NOMO-1 treated with dmso at 0.1 percent for 144 hours (cell line): ENCODE results near the gene CTNND1.
"Not testable (repeated sequence)": the region's sequence is repeated elsewhere in the genome, so short reads cannot be mapped to it uniquely, and the experiment has no call there.

ENCODE experiments used
- DNase-seq: peaks from one replicate; lab custom pipeline; 2025; ENCODE audit not compliant: unreplicated experiment; lab: John Stamatoyannopoulos, UW

CTNND1 gene, protein sequence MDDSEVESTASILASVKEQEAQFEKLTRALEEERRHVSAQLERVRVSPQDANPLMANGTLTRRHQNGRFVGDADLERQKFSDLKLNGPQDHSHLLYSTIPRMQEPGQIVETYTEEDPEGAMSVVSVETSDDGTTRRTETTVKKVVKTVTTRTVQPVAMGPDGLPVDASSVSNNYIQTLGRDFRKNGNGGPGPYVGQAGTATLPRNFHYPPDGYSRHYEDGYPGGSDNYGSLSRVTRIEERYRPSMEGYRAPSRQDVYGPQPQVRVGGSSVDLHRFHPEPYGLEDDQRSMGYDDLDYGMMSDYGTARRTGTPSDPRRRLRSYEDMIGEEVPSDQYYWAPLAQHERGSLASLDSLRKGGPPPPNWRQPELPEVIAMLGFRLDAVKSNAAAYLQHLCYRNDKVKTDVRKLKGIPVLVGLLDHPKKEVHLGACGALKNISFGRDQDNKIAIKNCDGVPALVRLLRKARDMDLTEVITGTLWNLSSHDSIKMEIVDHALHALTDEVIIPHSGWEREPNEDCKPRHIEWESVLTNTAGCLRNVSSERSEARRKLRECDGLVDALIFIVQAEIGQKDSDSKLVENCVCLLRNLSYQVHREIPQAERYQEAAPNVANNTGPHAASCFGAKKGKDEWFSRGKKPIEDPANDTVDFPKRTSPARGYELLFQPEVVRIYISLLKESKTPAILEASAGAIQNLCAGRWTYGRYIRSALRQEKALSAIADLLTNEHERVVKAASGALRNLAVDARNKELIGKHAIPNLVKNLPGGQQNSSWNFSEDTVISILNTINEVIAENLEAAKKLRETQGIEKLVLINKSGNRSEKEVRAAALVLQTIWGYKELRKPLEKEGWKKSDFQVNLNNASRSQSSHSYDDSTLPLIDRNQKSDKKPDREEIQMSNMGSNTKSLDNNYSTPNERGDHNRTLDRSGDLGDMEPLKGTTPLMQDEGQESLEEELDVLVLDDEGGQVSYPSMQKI

DNA sequence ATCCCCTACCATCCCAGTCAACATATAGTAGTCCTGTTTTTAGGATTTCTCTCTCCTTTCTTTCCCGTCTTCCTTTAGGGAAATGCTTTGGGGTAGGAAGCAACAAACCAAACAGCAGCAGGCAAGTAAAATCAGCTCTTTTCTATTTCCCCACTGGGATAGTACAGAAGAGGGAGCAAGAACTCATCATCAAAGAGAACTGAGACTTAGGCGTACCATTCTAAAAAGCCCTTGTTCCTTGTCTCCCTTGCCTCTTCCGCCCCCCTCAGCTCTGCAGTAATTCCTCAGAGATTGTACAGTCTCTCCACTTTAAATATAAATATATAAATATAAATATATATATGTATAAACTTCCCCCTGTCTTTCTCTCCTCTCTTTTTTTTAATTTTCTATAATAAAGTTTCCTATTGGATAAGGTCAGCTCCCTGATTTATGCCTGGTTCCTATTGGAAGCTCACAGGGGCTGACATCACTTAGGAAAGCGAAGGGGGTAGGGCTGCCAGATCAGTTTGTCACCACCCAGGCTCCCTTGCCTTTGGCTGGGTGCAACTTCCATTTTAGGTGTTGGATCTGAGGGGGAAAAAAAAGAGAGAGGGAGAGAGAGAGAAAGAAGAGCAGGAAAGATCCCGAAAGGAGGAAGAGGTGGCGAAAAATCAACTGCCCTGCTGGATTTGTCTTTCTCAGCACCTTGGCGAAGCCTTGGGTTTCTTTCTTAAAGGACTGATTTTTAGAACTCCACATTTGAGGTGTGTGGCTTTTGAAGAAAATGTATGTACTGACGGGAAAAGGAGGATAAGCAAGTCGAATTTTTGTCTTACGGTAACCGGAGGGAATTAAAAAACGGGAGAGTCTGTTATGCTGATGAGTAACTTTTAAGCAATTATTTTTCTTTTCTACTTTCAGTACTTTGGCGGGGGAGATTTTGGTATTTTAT, at the start of gene CTNND1:
TSS of gene CTNND1 (plus strand) at position 502 of the 934 bp plus-strand sequence. CDS start 29,677 bp downstream, outside the sequence.
- no peak for DNase-seq

DNA sequence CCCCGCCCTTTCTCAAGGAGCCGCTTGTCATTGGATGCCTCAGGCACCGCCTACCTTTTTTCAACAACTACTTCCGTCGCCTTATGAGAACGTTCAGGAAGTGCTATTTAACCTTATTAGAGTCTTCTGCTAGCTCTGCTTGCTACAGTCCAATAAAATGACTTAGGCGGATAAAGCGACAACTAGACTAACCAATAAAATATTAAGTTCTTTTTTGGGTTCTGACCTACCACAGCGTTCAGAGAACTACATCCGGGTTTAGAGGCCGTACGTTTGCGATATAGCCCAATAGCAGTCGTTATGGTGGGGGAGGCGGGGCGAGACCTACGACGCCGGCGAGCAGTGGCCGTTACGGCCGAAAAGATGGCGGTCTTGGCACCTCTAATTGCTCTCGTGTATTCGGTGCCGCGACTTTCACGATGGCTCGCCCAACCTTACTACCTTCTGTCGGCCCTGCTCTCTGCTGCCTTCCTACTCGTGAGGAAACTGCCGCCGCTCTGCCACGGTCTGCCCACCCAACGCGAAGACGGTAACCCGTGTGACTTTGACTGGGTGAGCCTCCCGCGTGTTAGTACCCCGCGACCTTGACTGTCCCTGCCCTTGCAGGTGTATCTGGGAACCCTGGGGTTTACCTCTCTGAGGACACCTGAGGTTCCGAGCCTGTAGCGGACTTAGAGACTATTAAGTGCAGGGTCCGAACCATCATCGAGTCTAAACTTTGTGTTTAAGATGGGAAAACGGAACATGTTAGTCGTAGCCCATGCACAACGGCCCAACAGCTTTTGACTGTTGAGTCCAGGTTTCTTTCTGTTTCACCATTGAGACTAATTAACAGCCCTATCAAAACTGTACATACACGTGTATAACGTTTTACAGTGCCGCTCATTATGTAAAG, 49.1 kb upstream of the CTNND1 start, which contains the start of gene TMX2:
TSS of gene TMX2 (plus strand) at position 338 of the 895 bp plus-strand sequence. CDS start at position 364, 26 bp downstream.
- DNase-seq = peak; percentile 99

DNA sequence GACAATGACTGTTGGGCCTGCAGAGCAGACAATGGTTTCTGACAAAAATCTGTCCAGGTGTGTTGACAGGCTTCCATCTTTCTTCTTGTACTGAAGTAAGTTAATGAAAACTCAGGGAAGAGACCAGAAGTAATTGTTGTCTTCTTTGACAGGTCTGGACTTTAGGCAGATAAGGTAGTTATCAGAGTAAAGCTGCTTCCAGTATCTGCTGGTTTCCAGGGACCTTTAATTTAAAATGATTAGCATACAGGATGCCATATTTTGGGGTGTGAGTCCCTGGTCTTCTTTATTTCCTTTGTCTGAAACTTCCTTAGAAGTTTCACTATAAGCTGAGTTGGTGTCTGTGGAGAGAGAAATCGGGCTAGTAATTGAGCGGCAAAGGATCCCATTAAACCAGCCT, 47.8 kb upstream of the CTNND1 start:
- no peak for DNase-seq

DNA sequence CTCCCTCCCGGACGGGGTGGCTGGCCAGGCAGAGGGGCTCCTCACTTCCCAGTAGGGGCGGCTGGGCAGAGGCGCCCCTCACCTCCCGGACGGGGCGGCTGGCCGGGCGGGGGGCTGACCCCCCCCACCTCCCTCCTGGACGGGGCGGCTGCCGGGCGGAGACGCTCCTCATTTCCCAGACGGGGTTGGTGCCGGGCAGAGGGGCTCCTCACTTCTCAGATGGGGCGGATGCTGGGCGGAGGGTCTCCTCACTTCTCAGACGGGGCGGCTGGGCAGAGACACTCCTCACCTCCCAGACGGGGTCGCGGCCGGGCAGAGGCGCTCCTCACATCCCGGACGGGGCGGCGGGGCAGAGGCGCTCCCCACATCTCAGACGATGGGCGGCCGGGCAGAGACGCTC, 44.9 kb upstream of the CTNND1 start:
- DNase-seq = not testable (repeated sequence)

DNA sequence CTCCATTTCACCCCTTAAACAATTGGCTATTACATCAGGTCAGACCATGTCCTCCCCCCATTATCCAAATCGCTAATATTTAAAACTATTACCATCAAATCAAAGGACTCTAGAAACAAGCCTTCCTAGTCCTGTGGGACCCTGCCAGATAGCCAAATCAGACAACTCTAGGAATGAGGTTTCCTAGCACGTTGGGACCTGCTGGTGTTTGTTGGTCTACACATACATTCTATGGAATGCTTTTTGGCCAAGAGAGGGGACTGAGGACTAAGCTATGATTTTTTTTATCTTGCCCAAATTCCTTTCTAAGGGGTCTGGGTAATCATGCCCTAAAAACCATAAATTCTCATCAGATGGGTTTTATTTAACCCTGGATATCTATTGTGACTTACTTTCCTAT, 34.4 kb upstream of the CTNND1 start:
- DNase-seq = no peak

DNA sequence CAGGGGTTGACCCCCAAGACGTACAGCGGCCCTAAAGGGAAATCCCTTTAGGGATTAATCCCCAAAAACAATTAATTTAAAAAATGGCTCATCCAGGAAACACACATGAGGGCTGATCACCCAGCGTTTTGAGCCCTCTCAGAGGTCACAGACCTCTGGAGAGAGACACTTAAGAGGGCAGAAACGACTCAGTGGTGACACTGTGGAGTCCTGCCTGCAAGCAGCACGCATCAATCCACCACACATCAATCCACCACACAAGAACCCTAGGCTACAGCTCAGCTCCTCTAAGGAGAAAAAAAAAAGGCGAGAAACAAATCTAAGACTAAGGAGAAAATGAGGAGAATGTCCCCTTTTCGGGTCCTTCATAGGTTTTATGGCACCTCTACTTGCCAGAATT, 32.8 kb upstream of the CTNND1 start:
- no peak for DNase-seq

DNA sequence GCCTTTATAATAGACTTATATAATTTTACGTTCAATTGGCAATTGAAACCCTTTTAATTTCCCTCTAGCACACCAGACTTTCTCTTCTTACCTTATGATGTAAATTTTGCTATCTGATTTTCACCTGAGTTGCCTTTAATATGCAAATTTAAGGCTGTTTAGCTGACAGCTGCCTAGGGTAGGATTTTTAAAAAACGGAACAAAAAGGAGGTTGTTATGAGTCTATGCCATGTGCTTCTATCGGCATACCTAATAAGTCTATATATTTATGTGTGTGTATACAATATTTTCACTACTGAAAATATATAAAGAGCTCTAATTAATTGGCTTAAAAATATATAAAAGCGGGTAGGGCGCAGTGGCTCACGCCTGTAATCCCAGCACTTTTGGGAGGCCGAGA, 32.1 kb upstream of the CTNND1 start:
- no peak for DNase-seq

DNA sequence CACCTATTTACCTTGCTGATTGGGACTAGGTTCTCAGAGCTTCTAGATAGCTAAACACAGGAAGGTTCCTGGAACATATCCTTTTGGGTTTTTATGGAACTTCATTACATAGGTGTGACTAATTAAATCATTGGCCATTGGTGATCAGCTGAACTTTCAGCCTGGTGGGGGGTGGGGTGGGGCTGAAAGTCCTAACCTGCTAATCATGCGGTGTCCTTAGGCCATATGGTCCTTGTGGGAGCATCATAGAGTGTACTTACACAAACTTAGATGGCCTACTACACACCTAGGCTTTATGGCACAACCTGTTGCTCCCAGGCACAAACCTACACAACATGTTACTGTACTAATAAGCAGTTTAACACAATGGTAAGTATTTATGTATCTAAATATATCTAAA, 28.9 kb upstream of the CTNND1 start:
- DNase-seq = no peak

DNA sequence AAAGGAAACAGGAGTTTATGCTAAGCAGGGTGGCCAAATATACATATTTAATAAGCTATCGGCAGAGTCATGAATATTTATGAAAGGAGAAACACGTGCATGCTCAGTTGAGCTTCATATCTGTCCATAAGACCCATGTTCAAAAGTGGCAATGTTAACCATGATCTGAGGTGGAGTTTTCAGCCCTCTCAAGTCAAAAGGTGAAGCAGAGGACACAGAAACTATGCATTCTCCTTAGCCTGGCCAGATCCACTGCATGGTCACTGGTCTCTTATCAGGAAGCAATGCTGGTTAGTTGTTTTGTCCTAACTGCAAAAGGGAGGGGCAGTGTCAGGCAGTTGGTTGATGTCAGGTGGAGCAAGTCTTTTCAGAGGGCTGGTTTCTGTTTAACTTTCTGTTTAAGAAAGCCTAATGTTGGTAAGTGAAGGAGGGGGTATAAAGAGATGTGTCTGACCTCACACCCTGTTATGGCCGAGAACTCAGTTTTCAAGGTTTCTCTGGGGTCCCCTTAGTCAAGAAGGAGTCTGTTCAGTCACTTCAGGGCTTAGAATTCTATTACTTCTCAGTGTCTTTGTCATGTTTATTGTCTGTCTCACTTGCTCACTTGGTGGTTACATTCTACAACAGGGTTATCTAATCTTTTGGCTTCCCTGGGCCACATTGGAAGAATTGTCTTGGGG, 25.8 kb upstream of the CTNND1 start:
- no peak for DNase-seq

DNA sequence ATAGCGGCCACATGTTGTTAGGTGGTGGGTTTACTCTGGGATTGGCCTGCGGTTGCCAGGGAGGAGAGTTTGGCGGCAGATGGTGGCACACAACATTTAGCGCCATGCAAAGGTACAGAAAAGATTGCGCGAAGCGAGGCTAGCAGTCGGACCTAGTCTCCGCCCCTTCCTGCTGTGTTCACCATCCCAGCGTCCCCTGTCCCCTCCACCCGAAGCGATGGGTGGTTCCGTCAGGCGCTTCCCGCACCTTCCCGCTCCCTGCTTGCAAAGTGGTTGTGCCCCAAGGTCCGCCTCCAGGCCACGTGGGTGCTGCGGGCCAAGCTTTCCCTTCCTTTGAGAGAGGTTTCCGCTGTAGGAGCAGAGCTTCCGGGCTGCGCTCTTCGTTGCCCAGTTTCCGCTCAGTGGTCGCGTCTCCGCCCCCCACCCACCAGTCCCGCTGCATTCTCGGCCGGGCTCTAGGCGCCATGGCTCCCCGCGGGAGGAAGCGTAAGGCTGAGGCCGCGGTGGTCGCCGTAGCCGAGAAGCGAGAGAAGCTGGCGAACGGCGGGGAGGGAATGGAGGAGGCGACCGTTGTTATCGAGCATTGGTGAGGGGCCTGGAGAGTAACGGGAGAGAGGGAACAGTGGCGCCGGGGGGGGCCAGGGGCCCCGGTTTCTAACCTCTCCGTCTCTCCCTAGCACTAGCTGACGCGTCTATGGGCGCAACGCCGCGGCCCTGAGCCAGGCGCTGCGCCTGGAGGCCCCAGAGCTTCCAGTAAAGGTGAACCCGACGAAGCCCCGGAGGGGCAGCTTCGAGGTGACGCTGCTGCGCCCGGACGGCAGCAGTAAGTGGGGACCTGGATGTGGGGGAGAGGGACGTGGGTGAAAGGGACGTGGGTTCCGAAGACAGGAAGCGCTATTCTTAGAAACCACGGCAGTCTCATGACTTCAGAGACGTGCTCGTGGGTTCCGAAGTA, 20.2 kb upstream of the CTNND1 start, which contains the start of gene SELENOH:
TSS of gene SELENOH (plus strand) at position 360 of the 955 bp plus-strand sequence. CDS start at position 465, 105 bp downstream.
- peak; percentile 99 for DNase-seq

DNA sequence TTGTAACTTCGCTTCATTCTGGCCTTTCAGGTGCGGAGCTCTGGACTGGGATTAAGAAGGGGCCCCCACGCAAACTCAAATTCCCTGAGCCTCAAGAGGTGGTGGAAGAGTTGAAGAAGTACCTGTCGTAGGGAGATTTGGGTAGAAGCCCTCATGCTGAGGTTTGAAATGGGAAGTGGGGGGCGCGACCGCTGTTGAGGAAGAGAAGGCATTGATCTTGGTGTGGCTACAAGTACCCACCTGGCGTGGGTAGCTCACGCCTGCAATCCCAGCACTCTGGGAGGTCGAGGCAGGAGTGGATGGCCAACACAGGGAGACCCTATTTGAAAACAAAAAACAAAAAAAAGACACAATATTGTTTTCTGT, 19.5 kb upstream of the CTNND1 start:
- no peak for DNase-seq

DNA sequence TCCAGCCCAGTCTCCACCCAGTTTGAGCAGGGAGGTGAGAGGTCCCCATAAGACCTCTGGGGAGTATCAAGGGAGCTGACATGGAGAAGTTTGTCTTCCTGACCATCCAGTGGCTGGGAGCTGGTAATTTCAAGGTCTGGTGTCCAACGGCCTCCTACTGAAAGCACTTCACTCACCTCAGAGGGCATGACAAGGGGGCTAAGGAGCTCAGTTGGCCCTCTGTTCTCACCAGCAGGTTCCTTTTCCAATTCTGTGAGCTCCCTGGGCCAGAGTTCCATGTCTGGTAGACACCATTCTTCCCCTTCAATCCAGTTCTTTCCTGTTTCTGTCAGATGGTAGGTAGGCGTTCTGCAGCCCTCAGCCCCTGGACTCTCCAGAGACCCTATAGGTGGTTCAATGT, 17.2 kb upstream of the CTNND1 start:
- DNase-seq = no peak

DNA sequence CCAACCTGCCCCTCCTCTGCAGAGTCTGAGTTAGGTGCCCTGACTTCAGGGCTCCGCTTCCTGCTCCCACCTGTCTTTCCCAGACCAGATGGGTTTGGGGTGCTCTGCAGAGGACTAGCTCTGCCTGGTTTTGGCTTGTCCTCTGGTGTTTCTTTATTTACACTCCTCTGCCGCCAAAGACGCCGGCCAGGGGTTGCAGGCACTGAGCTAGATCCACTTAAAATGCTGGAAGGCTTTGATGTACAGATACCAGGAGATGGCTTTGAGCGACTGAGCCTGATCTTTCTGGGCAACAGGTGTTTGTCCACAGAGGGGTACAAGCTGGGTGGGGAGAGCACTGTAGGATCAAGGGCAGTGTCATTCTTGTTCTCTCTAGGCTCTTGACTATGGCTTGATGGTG, 16.4 kb upstream of the CTNND1 start:
- no peak for DNase-seq

DNA sequence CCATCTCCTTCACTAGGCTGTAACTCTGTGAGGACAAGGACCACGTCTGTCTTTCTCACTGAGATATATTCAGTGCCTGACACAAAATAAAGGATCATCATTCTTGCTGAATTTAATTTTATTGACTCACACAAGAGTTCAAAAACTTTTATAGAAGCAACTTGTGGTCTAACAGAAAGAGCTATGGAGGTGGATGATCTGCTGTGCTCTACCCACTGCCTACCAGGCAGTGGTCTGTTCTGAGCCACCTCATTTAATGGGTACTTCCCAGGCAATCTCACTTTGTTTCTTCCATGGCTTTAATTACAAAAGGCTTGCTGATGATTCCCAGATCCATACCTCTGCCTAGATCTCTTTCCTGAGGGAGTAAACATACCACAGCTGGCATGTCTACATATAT, 14.7 kb upstream of the CTNND1 start:
- no peak for DNase-seq

DNA sequence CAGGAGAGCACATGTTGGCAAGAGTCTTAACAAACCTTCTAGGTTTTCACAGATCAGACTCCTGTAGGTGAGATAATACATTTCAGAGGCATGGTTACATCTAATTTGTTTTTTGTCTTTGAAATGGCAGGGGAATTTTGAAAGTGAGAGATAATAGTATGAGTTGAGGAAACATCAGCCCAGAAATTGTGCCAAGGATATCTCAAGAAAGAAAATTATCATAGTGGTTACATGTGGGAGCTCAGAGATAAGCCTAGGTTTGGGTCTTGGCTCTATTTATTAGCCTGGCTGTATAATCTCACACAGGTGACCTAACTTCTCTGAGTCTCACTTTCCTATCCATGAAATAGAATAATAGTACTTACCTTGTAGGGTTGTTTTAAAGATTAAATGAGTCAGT, 10.4 kb upstream of the CTNND1 start:
- no peak for DNase-seq

DNA sequence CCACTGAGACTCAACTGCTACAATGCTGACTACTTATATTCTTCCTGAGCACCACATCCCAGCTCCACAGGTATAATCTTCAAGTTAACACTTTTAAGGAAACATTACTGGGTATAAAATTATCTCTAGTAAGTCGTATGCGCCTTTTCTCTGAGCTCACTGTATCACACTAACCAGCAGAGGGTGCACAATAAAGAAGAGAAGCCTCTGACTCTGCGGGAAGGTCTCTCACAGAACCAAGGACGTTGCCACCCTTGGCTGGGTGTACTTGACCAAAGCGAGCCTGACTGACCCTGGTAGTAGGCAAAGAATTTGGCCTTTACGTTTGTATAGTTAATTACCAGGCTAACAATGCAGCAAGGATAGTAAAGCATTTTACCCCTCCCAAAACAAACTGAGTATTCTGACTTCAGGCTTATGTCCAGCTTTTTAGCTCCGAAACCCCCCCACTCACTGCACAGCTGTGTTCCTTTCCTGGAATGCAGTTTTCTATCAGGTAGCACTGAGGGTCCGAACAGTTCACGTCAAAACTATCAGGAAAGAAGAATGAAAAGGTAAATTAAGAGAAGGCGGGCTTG, 9.8 kb upstream of the CTNND1 start, which contains the start of gene BTBD18:
TSS of gene BTBD18 (minus strand) at position 144 of the 578 bp plus-strand sequence. CDS start 631 bp downstream, outside the sequence.
- DNase-seq = no peak

DNA sequence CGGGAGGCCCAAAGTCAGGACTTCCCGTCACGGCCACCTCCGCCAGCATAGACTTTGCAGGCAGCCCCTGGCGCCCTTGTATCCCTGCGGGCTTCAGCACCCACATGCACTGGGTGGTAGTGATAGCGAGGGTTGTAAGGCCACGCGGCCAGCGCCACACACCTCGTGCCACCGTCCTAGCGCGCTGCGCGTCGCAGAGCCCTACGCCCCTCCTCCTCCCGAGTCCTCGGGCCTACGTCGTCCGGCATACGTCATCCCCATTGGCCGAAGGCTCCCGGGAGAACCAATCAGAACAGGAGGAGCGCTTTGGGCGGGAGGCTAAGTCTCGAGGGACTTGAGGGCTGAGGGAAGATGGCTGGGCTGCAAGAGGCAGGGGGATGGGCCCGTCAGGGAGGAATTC, 8.6 kb upstream of the CTNND1 start:
- DNase-seq = no peak
